ENCODE results near the gene SPATA31A1.
"Not testable (repeated sequence)": the region's sequence is repeated elsewhere in the genome, so short reads cannot be mapped to it uniquely, and the experiment has no call there.

Gene SPATA31A1

DNA sequence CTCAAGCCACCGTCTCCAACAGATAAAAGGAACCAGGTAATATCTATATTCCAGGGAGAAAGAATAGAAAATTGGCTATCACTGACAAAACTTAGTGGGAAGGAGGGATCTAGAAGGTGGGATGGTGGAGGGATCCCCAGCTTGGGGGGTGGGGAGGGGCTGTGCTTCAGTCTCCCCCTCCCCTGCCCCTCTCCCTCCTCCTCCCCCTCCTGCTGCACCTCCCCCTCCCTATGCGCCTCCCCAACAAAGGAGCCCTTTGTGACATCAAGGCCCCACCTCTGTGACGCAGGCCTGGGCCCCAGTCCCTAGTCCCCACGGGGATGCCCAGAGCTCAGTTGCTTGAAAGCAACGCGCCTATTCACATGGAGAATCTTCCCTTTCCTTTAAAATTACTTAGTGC is at the start of gene SPATA31A1:
SPATA31A1 (plus strand) TSS at position 301 of the 400 bp plus-strand sequence; CDS start at position 363, 62 bp downstream.
- DNase-seq, result not testable (repeated sequence)

DNA sequence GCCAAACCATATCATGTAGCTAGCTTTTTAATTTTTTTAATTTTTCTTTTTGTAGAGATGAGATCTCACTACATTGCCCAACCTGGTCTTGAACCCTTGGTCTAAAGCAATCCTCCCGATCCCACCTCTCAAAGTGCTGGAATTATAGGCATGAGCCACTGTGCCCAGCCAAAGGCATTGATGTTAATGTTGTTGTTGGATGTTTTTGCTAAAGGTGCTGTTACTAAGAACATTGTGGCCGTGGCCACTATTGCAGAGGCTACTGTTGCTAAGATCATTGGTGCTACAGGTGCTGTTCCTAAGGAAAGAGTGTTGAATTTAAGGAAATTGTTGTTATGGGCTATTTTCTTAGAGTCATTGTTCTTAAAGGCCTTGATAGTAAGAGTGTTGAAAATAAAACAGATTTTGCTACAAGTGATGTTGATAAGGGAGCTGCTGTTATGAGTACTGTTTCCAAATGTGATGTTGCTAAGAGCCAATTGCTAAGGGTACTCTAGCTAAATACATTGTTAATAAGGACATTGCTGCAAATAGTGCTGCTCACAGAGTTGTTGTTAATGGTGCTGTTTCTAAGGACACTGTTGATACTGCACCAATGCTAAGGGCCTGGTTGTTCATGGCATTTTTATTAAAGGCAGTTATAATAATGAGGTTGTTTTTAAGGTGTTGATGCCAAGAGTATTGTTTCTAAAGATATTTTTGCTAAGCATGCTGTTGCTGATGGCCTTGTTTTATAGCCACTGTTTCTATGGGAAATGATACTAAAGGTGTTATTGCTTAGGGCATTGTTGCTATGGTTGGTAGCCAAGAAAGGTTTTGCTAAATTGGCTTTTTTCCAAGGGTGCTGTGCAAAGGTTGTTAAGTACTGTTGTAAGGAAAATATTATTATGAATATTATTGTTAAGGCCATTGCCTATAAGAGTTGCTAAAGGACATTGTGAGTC is 52.1 kb downstream of the SPATA31A1 start:
- not testable (repeated sequence) for DNase-seq

DNA sequence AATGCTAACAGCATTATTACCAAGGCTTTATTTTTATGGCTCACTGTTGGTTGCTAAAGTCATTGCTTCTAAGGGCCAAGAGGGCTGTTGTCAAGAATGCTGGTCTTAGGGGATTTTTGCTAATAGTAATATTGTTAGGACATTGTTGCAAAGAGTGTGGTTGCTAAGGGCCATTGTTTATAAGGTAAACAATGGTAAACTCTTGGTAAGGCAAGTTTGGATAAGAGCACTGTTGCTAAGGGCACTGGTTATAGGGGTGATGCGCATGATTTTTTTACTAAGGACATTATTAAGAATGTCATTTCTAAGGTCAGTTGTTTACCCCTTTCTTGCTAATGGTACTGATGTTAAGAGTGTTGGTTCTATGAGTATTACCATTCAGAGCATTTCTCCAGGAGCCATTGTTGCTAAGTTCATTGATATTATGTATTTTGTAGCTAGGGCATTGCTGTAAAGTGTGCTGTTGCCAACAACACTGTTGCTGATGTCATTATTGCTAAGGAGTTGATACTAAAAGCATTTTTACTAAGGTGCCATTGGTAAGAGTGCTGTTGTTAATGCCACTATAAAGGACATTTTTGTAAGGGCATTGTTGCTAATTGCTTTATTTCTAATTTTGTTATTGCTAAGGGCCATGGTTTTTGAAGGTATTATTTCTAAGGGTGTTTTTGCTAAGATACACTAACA is 55.9 kb downstream of the SPATA31A1 start:
- not testable (repeated sequence) for DNase-seq

Data from NCI-H345 (cell line).